K562 (cell line): ENCODE data around the gene ZDHHC14. TPM values are rescaled to one million over a fixed set of nuclear protein-coding genes. Genes with fewer than 3 reads are reported as not detected.
A peak's percentile ranks its signal among the peaks of the same experiment; 100 is the strongest.

Source experiments
- ATAC-seq: fragments of 200-7000 bp; cut with Tn5 transposase; 3 replicates; pipeline ENCODE4 v1.9.1; 2020; ENCODE audit warnings: moderate library complexity
- BruUV-seq: library from RNA; stranded (reverse); fragments of 400-500 nt; replicated peaks from 2 replicates; lab custom pipeline; 2021; lab: Mats Ljungman, UMichigan
- CTCF ChIA-PET: fragments of 300-600 bp; formaldehyde crosslinking; extraction: SDS; loops from one replicate; lab custom pipeline; 2021; ENCODE audit warnings: low intra/inter-chr PET ratio; lab: Yijun Ruan, JAX
- POLR2A ChIA-PET: fragments of 300-600, 350-650 bp; sonication (Branson Sonifier 250); formaldehyde crosslinking; extraction: SDS; loops from one replicate; lab custom pipeline; 2021; ENCODE audit warnings: antibody characterized with exemption, inconsistent platforms; lab: Yijun Ruan, JAX
- DNase-seq, 4 experiments: peaks; one replicate each; pipeline versions ENCODE4 v3.0.0 to v3.0.0-alpha.2; 2011 to 2018; ENCODE audit warnings: low spot score in 3 of 4, mixed read lengths in 3 of 4; ENCODE audit errors: extremely low read depth in 1 of 4
- FAIRE-seq: peaks from 2 replicates; lab custom pipeline; 2011; peaks lifted over from hg19 to GRCh38; lab: Jason Lieb, UNC
- H2AFZ ChIP-seq: 2 replicates; pipeline ENCODE4 v1.6.0; 2011; ENCODE audit warnings: low read depth, low read length, control low read depth, inconsistent platforms
- H3K27ac ChIP-seq: fragments of 200-600 bp; 3 replicates; pipeline ENCODE4 v1.8.0; 2011; ENCODE audit warnings: low read depth, mild to moderate bottlenecking, control low read depth, inconsistent platforms, low read length, moderate library complexity, mixed read lengths; ENCODE audit errors: extremely low read depth
- H3K27me3 ChIP-seq, 2 experiments: fragments of 300-600 bp in 1 of 2; 2 replicates in 1 of 2; 3 replicates in 1 of 2; pipeline versions ENCODE4 v1.6.0 to v1.8.0; 2011; ENCODE audit warnings: inconsistent platforms in 2 of 2, low read length in 2 of 2, mild to moderate bottlenecking in 1 of 2, mixed read lengths in 1 of 2, moderate library complexity in 1 of 2; ENCODE audit not compliant: control insufficient read depth in 2 of 2, insufficient read depth in 2 of 2
- H3K36me3 ChIP-seq: fragments of 300-600 bp; 3 replicates; pipeline ENCODE4 v1.8.0; 2011; ENCODE audit warnings: mild to moderate bottlenecking, low read length, inconsistent platforms; ENCODE audit not compliant: control insufficient read depth, insufficient read depth
- H3K4me1 ChIP-seq, 2 experiments: fragments of 200-600 bp in 1 of 2; replicated peaks in 1 of 2; 2 replicates in 1 of 2; 3 replicates in 1 of 2; pipeline versions ENCODE4 v1.5.1 to v1.8.0; 2011; ENCODE audit warnings: inconsistent platforms in 2 of 2, low read length in 2 of 2, mild to moderate bottlenecking in 1 of 2, mixed read lengths in 1 of 2, moderate library complexity in 1 of 2; ENCODE audit not compliant: control insufficient read depth in 2 of 2, insufficient read depth in 2 of 2
- H3K4me2 ChIP-seq: 2 replicates; pipeline ENCODE4 v1.6.1; 2011; ENCODE audit warnings: low read length, control low read depth, inconsistent platforms, mixed read lengths; ENCODE audit not compliant: insufficient read depth
- H3K4me3 ChIP-seq: fragments of 200-600 bp; sonication (generic), shearing (Covaris generic); 2 replicates; pipeline ENCODE4 v1.5.1; 2016; ENCODE audit warnings: control low read depth, inconsistent platforms
- H3K79me2 ChIP-seq: fragments of 200-600 bp; 3 replicates; pipeline ENCODE4 v1.8.0; 2011; ENCODE audit warnings: low read length, inconsistent platforms; ENCODE audit not compliant: control insufficient read depth, insufficient read depth
- H3K9ac ChIP-seq, 2 experiments: 2 replicates each; pipeline versions ENCODE4 v1.6.0 to v1.6.1; 2011; ENCODE audit warnings: low read depth in 2 of 2, low read length in 2 of 2, control low read depth in 1 of 2, inconsistent platforms in 1 of 2, mild to moderate bottlenecking in 1 of 2, mixed read lengths in 1 of 2; ENCODE audit not compliant: insufficient read depth in 1 of 2
- H3K9me1 ChIP-seq: one replicate; pipeline ENCODE4 v1.6.0; 2011; ENCODE audit warnings: inconsistent platforms, mild to moderate bottlenecking, low read length, moderate library complexity; ENCODE audit not compliant: control insufficient read depth, insufficient read depth
- H3K9me3 ChIP-seq: replicated peaks from 2 replicates; pipeline ENCODE4 v1.5.1; 2011; ENCODE audit warnings: low read depth, low read length, inconsistent platforms; ENCODE audit not compliant: control insufficient read depth, insufficient read depth
- H4K20me1 ChIP-seq: replicated peaks from 2 replicates; pipeline ENCODE4 v1.6.1; 2011; ENCODE audit warnings: low read length, inconsistent platforms, mixed read lengths; ENCODE audit not compliant: control insufficient read depth, insufficient read depth
- CBFA2T2 ChIP-seq: fragments of 450-650 bp; conservative IDR thresholded peaks from 2 replicates; pipeline ENCODE4 v1.6.1; 2017; ENCODE audit warnings: mild to moderate bottlenecking
- EGR1 ChIP-seq: fragments of 450-650 bp; conservative IDR thresholded peaks from 2 replicates; pipeline ENCODE4 v1.6.1; 2017; ENCODE audit warnings: mild to moderate bottlenecking
- ERF ChIP-seq: fragments of 450-650 bp; formaldehyde crosslinking; IDR thresholded peaks from 2 replicates; pipeline ENCODE4 v1.4.0; 2020; ENCODE audit warnings: mild to moderate bottlenecking, mixed read lengths
- MED1 ChIP-seq: sonication (generic); formaldehyde crosslinking; IDR thresholded peaks from 2 replicates; pipeline ENCODE4 v1.8.1; 2023; ENCODE audit warnings: missing genetic modification reagents, borderline replicate concordance
- SMARCE1 ChIP-seq: fragments of 450-650 bp; IDR thresholded peaks from 2 replicates; pipeline ENCODE4 v1.7.1; 2016; ENCODE audit warnings: mild to moderate bottlenecking
- ZKSCAN8 ChIP-seq: fragments of 200-800 bp; sonication (Bioruptor generic); IDR thresholded peaks from 2 replicates; pipeline ENCODE4 v1.6.1; 2016; ENCODE audit warnings: missing genetic modification characterization, missing compliant biosample characterization
- ZNF444 ChIP-seq: fragments of 250-450 bp; sonication (Bioruptor Pico); IDR thresholded peaks from 2 replicates; pipeline ENCODE4 v1.4.0; 2020; ENCODE audit warnings: mild to moderate bottlenecking, moderate library complexity
- WGBS: fragments of 100-300 bp; shearing (Covaris generic); methylation state at CpG from one replicate; pipeline ENCODE4 v1.1.6; 2016; ENCODE audit warnings: low coverage, mixed read lengths; ENCODE audit not compliant: insufficient coverage; ENCODE audit errors: missing lambda C conversion rate; 5-methylcytosine and 5-hydroxymethylcytosine counted together
- in situ Hi-C: fragments of 300-500 bp; cut with MboI; formaldehyde crosslinking; loops from 4 replicates; pipeline ENCODE4 v1.15.0; 2018; ENCODE audit warnings: inconsistent platforms, mixed read lengths
- intact Hi-C: fragments of 100-400 bp; cut with micrococcal nuclease; formaldehyde crosslinking; loops from 2 replicates; pipeline ENCODE4 v1.14.2; 2022
- polyA plus RNA-seq, 8 experiments: library from polyadenylated mRNA; depleted of rRNA in 4 of 8; stranded (reverse) in 5 of 8; unstranded in 3 of 8; fragments of >200 nt; fragmentation: Nextera tagmentation in 2 of 8; fragmentation: Illumina TruSeq in 1 of 8; extraction: Ambion mirVana in 2 of 8; extraction: Trizol in 1 of 8; gene quantifications; 2 replicates each; pipeline versions ENCODE4 v1.2.1 to v1.2.3, GENCODE V29; 2011 to 2014; ENCODE audit warnings: inconsistent platforms in 1 of 8, missing spikeins in 1 of 8
- total RNA-seq, 7 experiments: library from RNA; depleted of rRNA in 6 of 7; stranded (reverse); fragments of >200 nt in 6 of 7; fragmentation: Illumina TruSeq in 2 of 7; extraction: Trizol in 2 of 7; gene quantifications; 2 replicates each; pipeline versions ENCODE4 v1.2.1 to v1.2.3, GENCODE V29; 2011 to 2021; ENCODE audit warnings: low replicate concordance in 1 of 7
- TF ChIP-seq, protein P1 (sequence below), 3 experiments: fragments of 200-800 bp in 1 of 3; sonication (Bioruptor generic) in 1 of 3; sonication (generic) in 1 of 3; formaldehyde crosslinking in 1 of 3; IDR thresholded peaks; 2 replicates each; pipeline versions ENCODE4 v1.6.1 to v1.8.0; 2016 to 2022; ENCODE audit warnings: mild to moderate bottlenecking in 2 of 3, missing compliant biosample characterization in 2 of 3, missing genetic modification characterization in 2 of 3, missing genetic modification reagents in 1 of 3
- TF ChIP-seq, protein P2 (sequence below): fragments of 450-650 bp; conservative IDR thresholded peaks from 2 replicates; pipeline ENCODE4 v1.6.1; 2016; ENCODE audit warnings: missing genetic modification characterization, low read depth, mild to moderate bottlenecking, missing compliant biosample characterization, moderate library complexity
- TF ChIP-seq, protein P3 (sequence below), 2 experiments: fragments of 450-650 bp; conservative IDR thresholded peaks; 2 replicates each; pipeline ENCODE4 v1.6.1; 2017; ENCODE audit warnings: mild to moderate bottlenecking in 2 of 2, moderate library complexity in 2 of 2
- TF ChIP-seq, protein P4 (sequence below): fragments of 450-650 bp; IDR thresholded peaks from 2 replicates; pipeline ENCODE4 v1.6.1; 2017; ENCODE audit warnings: mild to moderate bottlenecking, moderate library complexity

ZDHHC14 gene
- total and polyA plus RNA-seq, 9 of the 15 experiments (the other 6 are each of a cell fraction or from before 2014, with no cell fraction given) = 0.92 to 23.1 (median 13.8) TPM

DNA sequence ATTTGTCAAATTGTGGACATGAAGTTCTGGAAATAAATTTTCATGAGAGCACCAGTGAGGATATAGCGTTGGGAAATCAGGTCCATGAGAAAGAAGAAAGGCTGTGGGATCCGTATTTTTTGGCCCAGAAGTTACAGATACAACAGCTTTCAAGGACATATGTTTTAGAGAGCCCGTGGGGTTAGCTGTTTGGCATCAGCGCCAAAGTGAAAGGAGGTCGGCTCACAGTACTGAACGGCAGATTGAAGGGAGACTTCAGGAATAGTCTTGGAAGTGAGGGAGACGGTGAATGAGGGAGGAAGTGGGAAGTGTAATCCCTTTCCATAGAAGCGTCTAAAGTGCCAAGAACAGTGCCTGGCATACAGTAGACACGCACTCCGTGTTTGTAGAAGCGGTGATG lies 31.8 kb downstream of the ZDHHC14 start:
- H3K9me3 ChIP-seq = no peaks in the 10 kb centered on the region
- no peak overlapping the region for H3K4me2 ChIP-seq
- H2AFZ ChIP-seq = no peak overlapping the region
- ChIA-PET CTCF (no interaction called here), POLR2A (interaction anchor here (1.4 kb wide), 1 partner anchor 8 kb away, joined by 4 read pairs; no protein-coding TSS in a partner anchor)
- no peaks in the 10 kb centered on the region for H3K27me3 ChIP-seq
- in situ Hi-C loops = no loop called here
- peaks cover 0 to 3% of the 10 kb centered on the region in 2 experiments; a peak in 2 of 5 replicates for H3K4me1 ChIP-seq
- no TSS peak for BruUV-seq
- H3K4me3 ChIP-seq = no peak overlapping the region
- intact Hi-C loops = no loop called here
- TF ChIP-seq ZKSCAN8 (CRISPR knock-in tag) (no peak), EGR1 (no peak), SMARCE1 (no peak), ERF (CRISPR knock-in tag) (no peak), CBFA2T2 (no peak), ZNF444 (CRISPR knock-in tag) (no peak), MED1 (CRISPR knock-in tag) (no peak)
- TF ChIP-seq, protein P1, sequence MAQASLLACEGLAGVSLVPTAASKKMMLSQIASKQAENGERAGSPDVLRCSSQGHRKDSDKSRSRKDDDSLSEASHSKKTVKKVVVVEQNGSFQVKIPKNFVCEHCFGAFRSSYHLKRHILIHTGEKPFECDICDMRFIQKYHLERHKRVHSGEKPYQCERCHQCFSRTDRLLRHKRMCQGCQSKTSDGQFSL (CRISPR knock-in tag; IDR thresholded peaks at IDR 0.05) = no peak
- TF ChIP-seq, protein P1 (tag; IDR thresholded peaks at IDR 0.05) = no peak
- TF ChIP-seq, protein P2, sequence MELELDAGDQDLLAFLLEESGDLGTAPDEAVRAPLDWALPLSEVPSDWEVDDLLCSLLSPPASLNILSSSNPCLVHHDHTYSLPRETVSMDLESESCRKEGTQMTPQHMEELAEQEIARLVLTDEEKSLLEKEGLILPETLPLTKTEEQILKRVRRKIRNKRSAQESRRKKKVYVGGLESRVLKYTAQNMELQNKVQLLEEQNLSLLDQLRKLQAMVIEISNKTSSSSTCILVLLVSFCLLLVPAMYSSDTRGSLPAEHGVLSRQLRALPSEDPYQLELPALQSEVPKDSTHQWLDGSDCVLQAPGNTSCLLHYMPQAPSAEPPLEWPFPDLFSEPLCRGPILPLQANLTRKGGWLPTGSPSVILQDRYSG (tag) = no peak
- TF ChIP-seq, protein P3, sequence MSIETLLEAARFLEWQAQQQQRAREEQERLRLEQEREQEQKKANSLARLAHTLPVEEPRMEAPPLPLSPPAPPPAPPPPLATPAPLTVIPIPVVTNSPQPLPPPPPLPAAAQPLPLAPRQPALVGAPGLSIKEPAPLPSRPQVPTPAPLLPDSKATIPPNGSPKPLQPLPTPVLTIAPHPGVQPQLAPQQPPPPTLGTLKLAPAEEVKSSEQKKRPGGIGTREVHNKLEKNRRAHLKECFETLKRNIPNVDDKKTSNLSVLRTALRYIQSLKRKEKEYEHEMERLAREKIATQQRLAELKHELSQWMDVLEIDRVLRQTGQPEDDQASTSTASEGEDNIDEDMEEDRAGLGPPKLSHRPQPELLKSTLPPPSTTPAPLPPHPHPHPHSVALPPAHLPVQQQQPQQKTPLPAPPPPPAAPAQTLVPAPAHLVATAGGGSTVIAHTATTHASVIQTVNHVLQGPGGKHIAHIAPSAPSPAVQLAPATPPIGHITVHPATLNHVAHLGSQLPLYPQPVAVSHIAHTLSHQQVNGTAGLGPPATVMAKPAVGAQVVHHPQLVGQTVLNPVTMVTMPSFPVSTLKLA (conservative IDR thresholded peaks at IDR 0.05) = no peak
- TF ChIP-seq, protein P4, sequence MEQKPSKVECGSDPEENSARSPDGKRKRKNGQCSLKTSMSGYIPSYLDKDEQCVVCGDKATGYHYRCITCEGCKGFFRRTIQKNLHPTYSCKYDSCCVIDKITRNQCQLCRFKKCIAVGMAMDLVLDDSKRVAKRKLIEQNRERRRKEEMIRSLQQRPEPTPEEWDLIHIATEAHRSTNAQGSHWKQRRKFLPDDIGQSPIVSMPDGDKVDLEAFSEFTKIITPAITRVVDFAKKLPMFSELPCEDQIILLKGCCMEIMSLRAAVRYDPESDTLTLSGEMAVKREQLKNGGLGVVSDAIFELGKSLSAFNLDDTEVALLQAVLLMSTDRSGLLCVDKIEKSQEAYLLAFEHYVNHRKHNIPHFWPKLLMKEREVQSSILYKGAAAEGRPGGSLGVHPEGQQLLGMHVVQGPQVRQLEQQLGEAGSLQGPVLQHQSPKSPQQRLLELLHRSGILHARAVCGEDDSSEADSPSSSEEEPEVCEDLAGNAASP = no peak
- peaks cover 22% of the 10 kb centered on the region; the same call in 2 of the 3 replicates for H3K79me2 ChIP-seq
- no peaks in the 10 kb centered on the region for H4K20me1 ChIP-seq
- H3K36me3 ChIP-seq = peaks cover 2% of the 10 kb centered on the region; the same call in 1 of the 3 replicates
- H3K9ac ChIP-seq = peak overlapping the region in 1 of 2 experiments; percentile 23; a peak in 1 of 4 replicates
- DNase-seq = no peak
- ATAC-seq = no peak
- WGBS = 90% methylated on average over 11 of the region's 11 CpGs
- FAIRE-seq = no peak
- H3K9me1 ChIP-seq = no peaks in the 10 kb centered on the region
- H3K27ac ChIP-seq = no peak overlapping the region
